Measurements from ENCODE around the gene SH3TC2.
"Not testable (repeated sequence)": the region's sequence is repeated elsewhere in the genome, so short reads cannot be mapped to it uniquely, and the experiment has no call there.

SH3TC2 gene

DNA sequence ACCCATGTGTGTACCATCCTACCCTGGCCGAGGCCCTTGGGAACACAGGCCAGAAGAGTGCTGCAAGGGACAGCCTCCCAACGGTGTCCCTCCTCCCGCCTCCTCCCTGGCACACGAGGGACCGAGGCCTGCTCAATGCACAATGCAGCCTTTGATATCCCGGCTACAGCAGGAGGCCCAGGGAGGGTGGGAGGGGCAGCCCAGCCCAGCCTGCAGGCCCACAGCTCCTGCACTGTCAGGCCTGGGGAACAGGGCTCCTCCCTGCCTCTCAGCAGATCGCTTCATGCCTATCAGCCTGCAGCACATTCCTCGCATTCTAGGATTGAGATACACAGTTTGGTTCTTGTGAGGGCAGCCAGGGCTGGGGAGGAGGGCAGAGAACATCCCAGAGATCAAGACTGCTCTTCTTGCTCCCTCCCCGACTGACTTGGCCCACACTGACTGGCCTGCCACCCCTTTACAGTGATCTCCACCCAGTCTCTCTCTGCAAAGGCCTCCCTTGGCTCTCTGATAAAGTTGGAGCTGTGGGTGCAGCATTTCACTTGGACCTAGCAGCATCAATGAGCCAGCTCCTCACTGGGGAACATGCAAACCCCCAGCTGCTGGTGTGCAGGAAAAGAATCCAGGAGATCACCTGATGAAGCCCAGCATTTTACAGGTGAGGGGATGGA lies at the start of gene SH3TC2:
TSS of gene SH3TC2 (minus strand) at position 46 of the 671 bp plus-strand sequence. CDS start at position 6, 40 bp downstream.
- peak; percentile 96 for DNase-seq (ENCODE audit: low spot score)

DNA sequence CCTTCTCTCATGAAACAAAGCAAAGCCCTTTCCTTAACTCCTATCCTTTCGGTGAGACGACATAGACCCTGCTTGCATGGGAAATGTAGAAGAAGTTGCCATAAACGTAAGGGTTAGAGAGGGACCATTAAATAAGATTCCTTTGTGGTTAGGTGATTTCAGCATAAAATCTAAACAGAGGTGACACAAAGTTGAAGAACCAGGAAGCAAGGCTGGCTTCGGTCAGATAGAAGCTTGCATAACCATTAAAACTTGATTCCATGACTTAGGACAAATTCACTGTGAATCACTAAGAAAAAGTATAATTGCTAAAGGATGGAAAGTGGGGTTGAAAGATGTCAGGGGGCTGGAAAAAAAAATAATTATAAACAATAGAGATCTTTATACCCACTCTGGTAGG lies 47.5 kb upstream of the SH3TC2 start:
- DNase-seq (ENCODE audit: low spot score): no peak

DNA sequence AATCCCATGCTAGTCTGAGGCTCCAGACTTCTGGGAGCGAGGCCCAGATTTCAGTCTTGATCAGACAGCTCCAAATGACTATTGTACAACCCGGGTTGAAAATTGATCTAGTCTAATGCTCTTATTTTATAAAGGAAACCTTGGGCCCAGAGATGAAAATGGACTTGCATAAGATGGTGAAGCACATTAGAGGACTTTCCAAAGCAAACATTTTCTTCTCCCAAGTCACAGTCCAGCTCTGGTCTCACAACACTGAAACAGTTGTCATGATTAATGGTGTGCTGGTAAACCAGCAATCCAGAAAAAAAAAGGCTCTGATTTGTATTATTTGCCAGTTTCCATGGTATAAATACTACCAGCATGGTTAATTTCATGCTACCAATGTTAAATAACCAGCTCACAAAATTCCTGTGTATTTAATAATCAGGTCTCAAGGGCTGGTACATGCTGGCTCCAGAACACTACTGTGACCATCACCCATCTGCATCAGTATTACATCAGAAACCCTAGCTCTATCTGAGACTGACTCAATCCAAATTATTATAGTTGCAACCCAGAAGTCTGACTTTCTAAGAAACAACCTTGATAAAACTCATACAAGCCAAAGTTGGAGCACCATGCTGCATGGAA lies 45.9 kb upstream of the SH3TC2 start:
- DNase-seq (ENCODE audit: low spot score): no peak

DNA sequence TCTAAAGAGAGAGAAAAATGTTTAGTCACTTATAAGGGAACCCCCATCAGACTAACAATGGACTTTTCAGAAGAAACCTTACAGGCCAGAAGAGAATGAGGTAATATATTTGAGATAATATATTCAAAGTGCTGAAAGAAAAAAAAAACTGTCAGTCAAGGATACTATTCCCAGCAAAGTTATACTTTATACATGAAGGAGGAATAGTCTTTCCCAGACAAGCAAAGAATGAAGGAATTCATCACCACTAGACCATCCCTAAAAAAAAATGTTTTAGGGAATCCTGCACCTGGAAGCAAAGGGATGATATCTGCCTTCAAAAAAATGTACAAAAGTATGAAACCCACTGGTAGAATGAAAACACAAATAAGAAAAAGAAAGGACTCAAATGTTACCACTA lies 37.5 kb upstream of the SH3TC2 start:
- DNase-seq (ENCODE audit: low spot score): no peak

- no peak for DNase-seq (ENCODE audit: low spot score)
Observed at GRCh38 chr5:149099920-149100319, 37.1 kb upstream of the SH3TC2 start.

DNA sequence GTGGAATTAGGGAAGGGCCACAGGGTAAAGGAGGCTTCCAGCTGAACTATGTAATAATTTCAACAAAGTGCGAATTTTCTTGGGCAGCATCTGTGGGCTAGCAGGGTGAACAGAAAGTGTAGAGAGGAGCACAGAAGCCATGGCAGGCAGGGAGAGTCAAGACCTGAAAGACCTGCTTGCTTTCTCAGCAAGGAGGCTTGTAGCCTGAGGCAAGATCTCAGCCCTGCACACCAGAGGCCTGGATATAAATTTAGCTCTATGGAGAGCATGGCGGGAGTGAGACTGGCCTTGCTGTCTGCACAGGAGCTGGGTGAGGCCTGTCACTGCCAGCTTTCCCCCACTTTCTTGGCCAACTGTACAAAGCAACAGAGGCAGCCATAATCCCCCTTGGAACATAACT lies 32.1 kb upstream of the SH3TC2 start:
- no peak for DNase-seq (ENCODE audit: low spot score)

DNA sequence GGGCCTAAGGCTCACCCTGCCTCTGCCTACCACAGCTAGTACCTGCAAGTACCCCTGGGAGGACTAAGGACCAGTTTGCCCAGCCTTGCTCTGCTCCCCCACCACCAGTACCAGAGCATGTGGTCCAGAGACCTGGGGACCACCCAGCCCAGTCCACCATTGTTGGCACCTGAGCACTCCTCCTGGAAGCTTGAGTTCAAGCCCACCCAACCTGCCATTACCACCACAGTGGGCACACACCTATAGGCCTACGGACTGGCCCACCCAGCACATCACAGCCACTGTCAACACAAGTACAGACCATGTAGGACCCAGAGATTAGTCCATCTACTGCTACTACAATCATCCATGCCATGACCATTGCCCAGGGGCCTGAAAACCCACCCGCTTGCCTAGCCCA lies 30.8 kb upstream of the SH3TC2 start:
- no peak for DNase-seq (ENCODE audit: low spot score)

DNA sequence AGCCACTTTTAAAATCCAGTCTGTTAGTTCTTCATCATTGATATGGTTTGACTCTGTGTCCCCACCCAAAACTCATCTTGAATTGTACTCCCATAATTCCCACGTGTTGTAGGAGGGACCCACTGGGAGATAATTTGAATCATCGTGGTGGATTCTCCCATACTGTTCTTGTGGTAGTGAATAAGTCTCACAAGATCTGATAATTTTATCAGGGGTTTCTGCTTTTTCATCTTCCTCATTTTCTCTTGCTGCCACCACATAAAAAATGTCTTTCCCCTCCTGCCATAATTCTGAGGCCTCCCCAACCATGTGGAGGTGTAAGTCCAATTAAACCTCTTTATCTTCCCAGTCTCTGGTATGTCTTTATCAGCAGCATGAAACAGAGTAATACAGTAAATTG lies 26.9 kb upstream of the SH3TC2 start:
- no peak for DNase-seq (ENCODE audit: low spot score)

GRCh38 chr5:149088686-149089085 lies 25.8 kb upstream of the SH3TC2 start:
- no peak for DNase-seq (ENCODE audit: low spot score)

- no peak for DNase-seq (ENCODE audit: low spot score)
Observed at GRCh38 chr5:149083846-149084245, 21.0 kb upstream of the SH3TC2 start.

- no peak for DNase-seq (ENCODE audit: low spot score)
Observed at GRCh38 chr5:149082271-149082670, 19.4 kb upstream of the SH3TC2 start.

DNA sequence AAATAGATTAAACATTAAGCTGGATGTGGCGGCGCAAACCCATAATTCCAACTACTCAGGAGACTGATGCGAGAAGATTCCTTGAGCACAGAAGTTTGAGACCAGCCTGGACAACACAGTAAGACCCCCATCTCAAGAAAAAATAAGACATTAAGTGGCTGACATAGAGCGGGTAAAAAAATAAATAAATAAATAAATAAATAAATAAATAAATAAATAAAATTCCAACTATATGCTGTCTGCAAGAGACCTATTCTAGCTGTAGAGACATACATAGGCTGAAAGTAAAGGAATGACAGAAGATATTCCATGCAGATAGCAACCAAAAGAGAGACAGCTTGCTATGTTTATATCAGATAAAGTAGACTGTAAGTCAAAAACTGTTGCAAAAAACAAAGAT lies 17.4 kb upstream of the SH3TC2 start:
- no peak for DNase-seq (ENCODE audit: low spot score)

DNA sequence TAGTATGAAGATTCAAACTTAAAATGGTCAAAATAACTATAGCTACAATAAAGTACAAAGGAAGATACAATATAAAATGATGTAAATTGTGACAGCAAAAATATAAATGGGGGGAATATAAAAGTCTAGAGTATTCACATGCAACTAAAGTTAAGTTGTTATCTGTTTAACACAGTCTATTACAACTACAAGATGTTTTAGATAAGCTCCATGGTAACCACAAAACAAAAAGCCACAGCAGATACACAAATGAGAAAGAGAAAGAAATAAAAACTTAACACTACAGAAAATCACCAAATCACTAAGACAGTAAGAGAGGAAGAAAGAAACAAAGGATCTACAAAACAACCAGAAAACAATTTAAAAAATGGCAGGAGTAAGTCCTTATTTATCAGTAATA lies 17.0 kb upstream of the SH3TC2 start:
- DNase-seq (ENCODE audit: low spot score): no peak

- not testable (repeated sequence) for DNase-seq (ENCODE audit: low spot score)
Observed at GRCh38 chr5:149074071-149074470, 11.2 kb upstream of the SH3TC2 start.

- no peak for DNase-seq (ENCODE audit: low spot score)
Observed at GRCh38 chr5:149073213-149073612, 10.4 kb upstream of the SH3TC2 start.

GRCh38 chr5:149072791-149073190 lies 9.9 kb upstream of the SH3TC2 start:
- no peak for DNase-seq (ENCODE audit: low spot score)

- no peak for DNase-seq (ENCODE audit: low spot score)
Observed at GRCh38 chr5:149072376-149072775, 9.5 kb upstream of the SH3TC2 start.

- DNase-seq (ENCODE audit: low spot score): no peak
Observed at GRCh38 chr5:149071756-149072155, 8.9 kb upstream of the SH3TC2 start.

DNA sequence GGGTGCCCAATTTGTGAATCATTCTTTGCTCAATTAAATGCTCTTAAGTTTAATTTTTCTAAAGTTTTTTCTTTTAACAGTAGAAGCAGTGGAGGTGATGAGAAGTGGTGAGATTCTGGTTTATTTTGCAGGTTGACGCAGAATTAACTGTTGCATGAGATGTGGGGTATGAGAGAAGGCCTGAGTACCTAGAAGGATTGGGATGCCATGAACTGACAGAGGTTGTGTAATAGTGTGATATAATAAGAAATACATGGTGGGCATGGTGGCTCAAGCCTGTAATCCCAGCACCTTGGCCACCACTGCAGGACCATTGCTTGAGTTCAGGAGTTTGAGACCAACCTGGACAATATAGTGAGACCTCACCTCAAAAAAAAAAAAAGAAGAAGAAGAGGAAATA lies 8.4 kb upstream of the SH3TC2 start:
- no peak for DNase-seq (ENCODE audit: low spot score)

DNA sequence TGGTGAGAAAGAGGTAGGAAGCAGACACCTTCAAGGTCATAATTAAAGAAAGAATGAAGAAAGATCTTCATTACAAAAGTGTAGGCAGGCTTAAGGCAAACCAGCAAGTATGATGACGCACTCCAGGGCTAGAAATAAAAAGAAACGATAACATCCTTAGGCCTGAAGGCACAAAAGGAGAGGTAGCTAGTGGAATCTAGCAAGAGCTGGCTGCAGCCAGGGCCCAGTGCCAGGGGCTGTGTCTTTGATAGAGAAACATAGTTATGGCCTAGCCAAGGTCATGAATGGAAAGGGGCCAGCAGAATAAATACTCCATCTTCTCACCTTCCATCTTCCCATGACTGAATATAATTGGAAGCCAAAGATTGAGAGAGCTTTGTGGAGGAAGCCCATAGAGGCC lies 6.8 kb upstream of the SH3TC2 start:
- no peak for DNase-seq (ENCODE audit: low spot score)

- no peak for DNase-seq (ENCODE audit: low spot score)
Observed at GRCh38 chr5:149063896-149064478, 1.1 kb upstream of the SH3TC2 start.

- peak; percentile 24 for DNase-seq (ENCODE audit: low spot score)
Observed at GRCh38 chr5:149062371-149063016, 368 bp downstream of the SH3TC2 start.

DNA sequence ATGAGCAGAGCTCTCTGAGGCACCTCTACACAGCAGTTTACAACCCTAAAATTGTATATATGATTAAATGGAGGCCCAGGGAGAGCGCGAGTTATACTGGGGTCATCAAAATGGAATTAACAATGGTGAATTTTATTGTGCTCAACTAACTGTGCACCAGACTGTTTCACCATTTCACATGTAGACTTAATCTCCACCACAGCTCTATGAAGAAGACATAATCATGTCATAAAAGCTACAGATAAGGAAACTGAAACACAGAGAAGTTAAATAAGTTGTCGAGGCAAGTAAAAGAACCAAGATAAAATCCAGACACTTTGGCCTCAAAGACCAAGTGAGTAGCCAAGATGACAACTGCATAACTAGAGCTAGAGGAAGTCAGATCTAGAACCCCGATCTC lies 1.5 kb downstream of the SH3TC2 start:
- no peak for DNase-seq (ENCODE audit: low spot score)

All from Ammon's horn (tissue), 1 donor.